Neuronal stem cell (in vitro differentiated cells): ENCODE results near the gene CHKA.

Experiments
- DNase-seq: peaks from one replicate; pipeline ENCODE4 v3.0.0-alpha.2; 2013; ENCODE audit warnings: low spot score
- H2AFZ ChIP-seq: one replicate; pipeline ENCODE4 v1.6.1; 2013; ENCODE audit warnings: mild to moderate bottlenecking, low read length, inconsistent platforms
- H2AK5ac ChIP-seq: 2 replicates; pipeline ENCODE4 v1.6.1; 2013; ENCODE audit warnings: low read depth, mild to moderate bottlenecking, inconsistent platforms, low read length, moderate library complexity, mixed read lengths
- H2BK120ac ChIP-seq: 2 replicates; pipeline ENCODE4 v1.6.1; 2013; ENCODE audit warnings: low read depth, mild to moderate bottlenecking, inconsistent platforms, low read length, moderate library complexity, mixed read lengths
- H2BK12ac ChIP-seq: one replicate; pipeline ENCODE4 v1.6.1; 2013; ENCODE audit warnings: low read length, inconsistent platforms
- H2BK15ac ChIP-seq: 2 replicates; pipeline ENCODE4 v1.6.1; 2013; ENCODE audit warnings: mild to moderate bottlenecking, low read length, inconsistent platforms, mixed read lengths
- H2BK5ac ChIP-seq: one replicate; pipeline ENCODE4 v1.6.1; 2013; ENCODE audit warnings: inconsistent platforms, mild to moderate bottlenecking, low read length, moderate library complexity
- H3K14ac ChIP-seq: one replicate; pipeline ENCODE4 v1.6.1; 2013; ENCODE audit warnings: low read length, inconsistent platforms
- H3K18ac ChIP-seq: 2 replicates; pipeline ENCODE4 v1.6.1; 2013; ENCODE audit warnings: low read length, inconsistent platforms
- H3K23ac ChIP-seq: 2 replicates; pipeline ENCODE4 v1.6.1; 2013; ENCODE audit warnings: low read depth, mild to moderate bottlenecking, mixed read lengths, low read length, inconsistent platforms; ENCODE audit not compliant: poor library complexity
- H3K27ac ChIP-seq: replicated peaks from 3 replicates; pipeline ENCODE4 v1.5.1; 2013; ENCODE audit warnings: low read length, inconsistent platforms
- H3K27me3 ChIP-seq, 3 experiments: 2 replicates each; pipeline ENCODE4 v1.6.1; 2013; ENCODE audit warnings: low read length in 3 of 3, mild to moderate bottlenecking in 2 of 3, inconsistent platforms in 1 of 3, low read depth in 1 of 3, mixed read lengths in 1 of 3, moderate library complexity in 1 of 3; ENCODE audit not compliant: control insufficient read depth in 3 of 3, insufficient read depth in 3 of 3
- H3K36me3 ChIP-seq, 2 donors: replicated peaks in 1 of 2; 2 replicates each; pipeline ENCODE4 v1.6.1; 2013; ENCODE audit warnings: low read length in 2 of 2; ENCODE audit not compliant: control insufficient read depth in 2 of 2, insufficient read depth in 2 of 2
- H3K4ac ChIP-seq: 2 replicates; pipeline ENCODE4 v1.6.1; 2013; ENCODE audit warnings: inconsistent platforms, mild to moderate bottlenecking, low read length, moderate library complexity
- H3K4me1 ChIP-seq, 2 donors: 1 replicate in 1 of 2; 2 replicates in 1 of 2; pipeline ENCODE4 v1.6.1; 2013; ENCODE audit warnings: low read length in 2 of 2, low read depth in 1 of 2; ENCODE audit not compliant: control insufficient read depth in 2 of 2, insufficient read depth in 1 of 2
- H3K4me2 ChIP-seq: one replicate; pipeline ENCODE4 v1.6.1; 2013; ENCODE audit warnings: mild to moderate bottlenecking, low read length, inconsistent platforms; ENCODE audit not compliant: insufficient read depth, poor library complexity, severe bottlenecking
- H3K4me3 ChIP-seq, 2 donors: 2 replicates each; pipeline ENCODE4 v1.5.1; 2013; ENCODE audit warnings: low read length in 2 of 2, mild to moderate bottlenecking in 2 of 2, inconsistent platforms in 1 of 2, moderate library complexity in 1 of 2
- H3K79me1 ChIP-seq: one replicate; pipeline ENCODE4 v1.6.1; 2013; ENCODE audit warnings: low read depth, mild to moderate bottlenecking, inconsistent platforms, low read length, moderate library complexity
- H3K9ac ChIP-seq: one replicate; pipeline ENCODE4 v1.6.1; 2013; ENCODE audit warnings: mild to moderate bottlenecking, low read depth, low read length, inconsistent platforms; ENCODE audit not compliant: poor library complexity
- H3K9me3 ChIP-seq, 2 donors: replicated peaks in 1 of 2; 2 replicates each; pipeline versions ENCODE3 to v1.6.1; 2013; ENCODE audit warnings: low read length in 2 of 2, mild to moderate bottlenecking in 2 of 2, inconsistent platforms in 1 of 2, low read depth in 1 of 2, mixed read lengths in 1 of 2, moderate library complexity in 1 of 2; ENCODE audit not compliant: control insufficient read depth in 2 of 2, insufficient read depth in 1 of 2
- H4K8ac ChIP-seq: one replicate; pipeline ENCODE4 v1.6.1; 2013; ENCODE audit warnings: low read depth, mild to moderate bottlenecking, inconsistent platforms, low read length, moderate library complexity
- H4K91ac ChIP-seq: one replicate; pipeline ENCODE4 v1.6.1; 2013; ENCODE audit warnings: low read length, low read depth, mild to moderate bottlenecking, inconsistent platforms; ENCODE audit not compliant: poor library complexity
- WGBS, 2 donors: extraction: QIAGEN DNeasy Blood & Tissue Kit; methylation state at CpG; one replicate each; pipeline ENCODE4 v1.1.7; 2013; ENCODE audit warnings: missing lambda C conversion rate in 2 of 2, mixed read lengths in 1 of 2; ENCODE audit not compliant: insufficient read length in 2 of 2, insufficient replicate concordance in 1 of 2; ENCODE audit errors: extremely low coverage in 2 of 2; 5-methylcytosine and 5-hydroxymethylcytosine counted together

CHKA gene

DNA sequence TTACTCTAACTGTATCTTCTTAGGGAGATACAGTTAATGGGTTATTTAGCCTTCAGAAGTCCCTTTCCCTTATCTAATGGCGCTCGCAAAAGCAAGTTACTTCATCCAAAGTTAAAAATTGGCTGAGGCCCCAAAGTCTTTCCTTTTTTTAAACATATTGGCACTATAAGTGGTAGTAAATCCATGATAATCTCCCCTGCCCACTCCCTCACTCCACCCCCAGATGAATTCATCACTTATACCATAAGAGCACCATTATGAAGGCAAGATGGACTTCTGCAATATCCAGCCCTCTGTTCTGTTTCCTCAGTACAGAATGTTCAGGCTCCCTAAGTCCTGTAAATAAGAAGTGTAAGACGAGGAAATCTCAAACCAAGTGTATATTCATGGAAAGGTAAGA lies 37.7 kb downstream of the CHKA start:
- WGBS, 2 donors = no CpG with 5 or more reads among the region's 3 CpGs
- H3K18ac ChIP-seq = no peak overlapping the region

DNA sequence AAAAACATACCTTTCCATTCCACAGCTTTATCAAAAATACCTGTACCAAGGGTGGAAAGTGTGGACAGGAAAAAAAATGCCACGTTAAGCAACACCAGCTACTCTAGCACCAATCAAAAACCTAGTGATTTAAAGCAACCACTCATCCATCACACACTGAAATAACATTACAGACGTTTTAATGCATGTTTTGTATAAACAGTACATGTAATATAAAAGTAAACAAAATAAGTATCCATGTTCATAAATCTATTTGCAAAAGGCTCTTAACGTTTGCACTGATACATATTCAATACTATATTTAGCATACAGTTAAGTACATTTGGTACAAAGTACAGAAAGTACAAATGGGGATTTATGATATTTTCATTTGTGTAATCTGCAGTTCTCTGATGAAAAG lies 38.7 kb downstream of the CHKA start:
- no peak overlapping the region for H3K9ac ChIP-seq
- no peak overlapping the region for H3K4me2 ChIP-seq
- no peak overlapping the region for H3K4ac ChIP-seq
- no peak overlapping the region for H4K91ac ChIP-seq
- H3K27me3 ChIP-seq = no peaks in the 10 kb centered on the region
- no peak for DNase-seq
- no peak overlapping the region for H2AFZ ChIP-seq
- no peak overlapping the region for H2BK12ac ChIP-seq
- H2AK5ac ChIP-seq = no peak overlapping the region
- no peak overlapping the region for H4K8ac ChIP-seq
- H3K27ac ChIP-seq = no peak overlapping the region
- H3K4me1 ChIP-seq = no peaks in the 10 kb centered on the region
- H3K14ac ChIP-seq = no peak overlapping the region
- no peak overlapping the region for H3K23ac ChIP-seq
- no peaks in the 10 kb centered on the region for H3K9me3 ChIP-seq
- no peak overlapping the region for H2BK15ac ChIP-seq
- no peak overlapping the region for H2BK5ac ChIP-seq
- H3K36me3 ChIP-seq = peaks cover 5 to 47% of the 10 kb centered on the region in 2 donors
- no peak overlapping the region for H3K4me3 ChIP-seq
- no peak overlapping the region for H2BK120ac ChIP-seq
- no CpG with 5 or more reads among the region's 3 CpGs for WGBS, 2 donors
- H3K18ac ChIP-seq = no peak overlapping the region
- H3K79me1 ChIP-seq = peaks cover 3% of the 10 kb centered on the region

More for the DNA sequence above, 37.7 kb downstream of the CHKA start:
- no peaks in the 10 kb centered on the region for H3K79me1 ChIP-seq
- H2BK5ac ChIP-seq = no peak overlapping the region
- H3K9me3 ChIP-seq = no peaks in the 10 kb centered on the region
- DNase-seq = no peak
- H2AFZ ChIP-seq = no peak overlapping the region
- H2BK12ac ChIP-seq = no peak overlapping the region
- no peak overlapping the region for H4K91ac ChIP-seq
- H2BK120ac ChIP-seq = no peak overlapping the region
- peaks cover 2 to 39% of the 10 kb centered on the region in 2 donors for H3K36me3 ChIP-seq
- H3K27me3 ChIP-seq = no peaks in the 10 kb centered on the region
- no peak overlapping the region for H3K27ac ChIP-seq
- H3K4me2 ChIP-seq = no peak overlapping the region
- no peak overlapping the region for H3K4ac ChIP-seq
- H3K14ac ChIP-seq = no peak overlapping the region
- no peak overlapping the region for H3K9ac ChIP-seq
- no peak overlapping the region for H3K4me3 ChIP-seq
- H3K23ac ChIP-seq = no peak overlapping the region
- H2BK15ac ChIP-seq = no peak overlapping the region
- no peak overlapping the region for H4K8ac ChIP-seq
- H2AK5ac ChIP-seq = no peak overlapping the region
- no peaks in the 10 kb centered on the region for H3K4me1 ChIP-seq

DNA sequence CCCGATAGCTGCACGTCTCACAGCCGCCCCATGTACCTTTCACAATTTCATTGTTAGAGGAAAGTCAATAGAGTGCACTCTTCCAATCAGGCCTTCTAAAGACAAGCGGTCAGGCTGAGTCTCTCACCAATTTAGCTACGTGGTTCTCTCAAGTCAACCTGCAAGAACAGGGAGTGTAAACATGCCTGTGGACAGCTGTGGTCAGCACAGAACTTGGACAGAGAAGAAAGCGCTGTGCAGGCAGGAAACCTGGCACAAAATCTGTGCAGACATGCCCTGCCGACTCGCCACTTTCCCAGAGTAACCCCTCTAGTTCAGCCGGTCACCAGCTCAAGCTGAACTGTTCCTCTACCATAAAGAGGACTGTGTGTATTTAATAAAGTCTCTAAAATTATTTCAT lies 39.5 kb downstream of the CHKA start:
- H3K4me1 ChIP-seq = no peaks in the 10 kb centered on the region
- H3K4me3 ChIP-seq = no peak overlapping the region
- H2AK5ac ChIP-seq = no peak overlapping the region
- no peak overlapping the region for H3K9ac ChIP-seq
- WGBS, 2 donors = no CpG with 5 or more reads among the region's 9 CpGs
- H3K4me2 ChIP-seq = no peak overlapping the region
- H3K4ac ChIP-seq = no peak overlapping the region
- peaks cover 6 to 51% of the 10 kb centered on the region in 2 donors for H3K36me3 ChIP-seq
- H3K18ac ChIP-seq = no peak overlapping the region
- no peak for DNase-seq
- peaks cover 3% of the 10 kb centered on the region for H3K79me1 ChIP-seq
- H3K14ac ChIP-seq = no peak overlapping the region
- no peak overlapping the region for H3K23ac ChIP-seq
- H2BK15ac ChIP-seq = no peak overlapping the region
- H4K91ac ChIP-seq = no peak overlapping the region
- H2BK12ac ChIP-seq = no peak overlapping the region
- H2BK5ac ChIP-seq = no peak overlapping the region
- no peak overlapping the region for H2BK120ac ChIP-seq
- H3K27me3 ChIP-seq = no peaks in the 10 kb centered on the region
- no peak overlapping the region for H2AFZ ChIP-seq
- H3K27ac ChIP-seq = no peak overlapping the region
- H4K8ac ChIP-seq = no peak overlapping the region
- no peaks in the 10 kb centered on the region for H3K9me3 ChIP-seq

DNA sequence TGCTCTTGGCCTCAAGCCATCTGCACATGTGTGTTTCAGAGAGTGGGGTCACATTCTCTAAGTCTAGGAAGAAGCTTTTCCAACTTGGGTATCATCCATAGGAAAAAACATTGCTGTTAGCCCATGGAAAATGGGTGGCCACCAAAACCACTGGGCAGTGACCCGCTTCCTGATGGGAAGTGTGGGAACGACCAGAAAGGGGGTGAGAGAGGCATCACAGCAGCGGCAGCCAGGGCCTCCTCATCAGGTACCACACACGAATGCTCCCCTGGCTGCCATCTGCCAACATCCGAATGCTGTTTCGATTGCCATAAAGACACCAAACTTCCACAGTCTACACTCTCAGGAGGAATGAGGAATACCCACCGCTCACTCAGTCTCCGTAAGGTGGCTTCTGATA lies 40.3 kb downstream of the CHKA start:
- no peak overlapping the region for H2BK15ac ChIP-seq
- peaks cover 3% of the 10 kb centered on the region for H3K79me1 ChIP-seq
- no peaks in the 10 kb centered on the region for H3K9me3 ChIP-seq
- H2BK5ac ChIP-seq = no peak overlapping the region
- no peak overlapping the region for H3K23ac ChIP-seq
- H3K4me2 ChIP-seq = no peak overlapping the region
- no peak overlapping the region for H3K9ac ChIP-seq
- DNase-seq = no peak
- H2AFZ ChIP-seq = no peak overlapping the region
- no peak overlapping the region for H2AK5ac ChIP-seq
- no peaks in the 10 kb centered on the region for H3K27me3 ChIP-seq
- H3K4me3 ChIP-seq = no peak overlapping the region
- WGBS, 2 donors = no CpG with 5 or more reads among the region's 8 CpGs
- no peak overlapping the region for H2BK12ac ChIP-seq
- H3K18ac ChIP-seq = no peak overlapping the region
- peaks cover 6 to 52% of the 10 kb centered on the region in 2 donors for H3K36me3 ChIP-seq
- H2BK120ac ChIP-seq = no peak overlapping the region
- H3K14ac ChIP-seq = no peak overlapping the region
- H3K27ac ChIP-seq = no peak overlapping the region
- H3K4ac ChIP-seq = no peak overlapping the region
- H3K4me1 ChIP-seq = no peaks in the 10 kb centered on the region
- H4K8ac ChIP-seq = no peak overlapping the region
- H4K91ac ChIP-seq = no peak overlapping the region
